Stimulated activated CD4-positive, alpha-beta T cell treated with anti-CD3 and anti-CD28 coated beads, TNF-alpha, amount 100 ng/mL, for 4 hours (primary cell): ENCODE results near the gene CDH23.

Experiments
- DNase-seq, 3 experiments: peaks; one replicate each; pipeline ENCODE4 v3.0.0-alpha.2; 2020; ENCODE audit warnings: low read depth in 3 of 3

CDH23 gene

DNA sequence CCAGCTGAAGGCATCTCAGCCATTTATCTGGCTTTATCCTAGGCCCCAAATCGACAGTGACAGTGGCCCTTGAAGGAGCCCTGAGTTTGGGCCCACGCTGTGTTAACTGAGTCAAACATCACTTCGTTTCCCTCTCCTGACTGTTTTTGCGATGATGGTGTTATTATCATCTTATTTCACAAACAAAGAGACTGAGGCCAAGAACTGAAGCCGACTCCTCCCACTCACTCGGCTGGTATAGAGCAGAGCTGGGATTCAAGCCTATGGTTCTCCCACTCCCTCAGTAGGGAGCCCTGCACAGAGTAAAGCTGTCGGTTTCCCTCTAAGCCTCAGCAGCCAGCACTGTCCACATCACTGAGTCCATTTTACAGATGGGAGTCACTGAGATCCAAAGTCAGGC, 141.0 kb downstream of the CDH23 start:
- DNase-seq, result no peak

DNA sequence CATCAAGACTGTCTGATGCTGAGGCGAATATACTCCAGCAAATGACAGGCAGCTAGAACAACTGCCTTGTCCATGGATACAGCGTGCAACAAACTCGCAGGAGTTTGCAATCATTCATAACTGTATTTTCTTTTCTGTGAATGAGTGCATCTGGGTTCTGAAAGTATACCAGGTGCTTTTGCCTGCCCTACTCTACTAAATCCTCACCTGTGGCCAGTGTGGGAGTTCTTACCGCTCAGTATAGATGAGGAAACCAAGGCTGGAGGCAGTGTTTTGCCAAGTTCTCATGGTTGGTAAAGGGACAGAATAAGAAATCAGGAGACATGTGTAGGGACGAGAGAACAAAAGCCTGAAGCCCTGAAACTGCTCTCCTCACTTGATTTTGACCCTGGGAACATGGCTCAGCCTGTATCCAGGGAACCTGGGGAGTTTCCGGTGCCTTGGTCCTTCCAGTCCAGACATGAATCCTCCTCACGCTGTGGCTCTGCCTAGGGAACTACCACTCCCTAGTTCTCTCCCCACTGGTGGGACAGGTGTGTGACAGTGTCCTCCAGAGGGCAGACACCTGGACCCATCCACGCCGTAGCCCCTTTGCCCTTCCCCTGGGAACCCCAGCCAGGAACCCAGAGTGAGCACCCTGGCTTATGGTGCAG, 142.0 kb downstream of the CDH23 start:
- DNase-seq, result no peak

DNA sequence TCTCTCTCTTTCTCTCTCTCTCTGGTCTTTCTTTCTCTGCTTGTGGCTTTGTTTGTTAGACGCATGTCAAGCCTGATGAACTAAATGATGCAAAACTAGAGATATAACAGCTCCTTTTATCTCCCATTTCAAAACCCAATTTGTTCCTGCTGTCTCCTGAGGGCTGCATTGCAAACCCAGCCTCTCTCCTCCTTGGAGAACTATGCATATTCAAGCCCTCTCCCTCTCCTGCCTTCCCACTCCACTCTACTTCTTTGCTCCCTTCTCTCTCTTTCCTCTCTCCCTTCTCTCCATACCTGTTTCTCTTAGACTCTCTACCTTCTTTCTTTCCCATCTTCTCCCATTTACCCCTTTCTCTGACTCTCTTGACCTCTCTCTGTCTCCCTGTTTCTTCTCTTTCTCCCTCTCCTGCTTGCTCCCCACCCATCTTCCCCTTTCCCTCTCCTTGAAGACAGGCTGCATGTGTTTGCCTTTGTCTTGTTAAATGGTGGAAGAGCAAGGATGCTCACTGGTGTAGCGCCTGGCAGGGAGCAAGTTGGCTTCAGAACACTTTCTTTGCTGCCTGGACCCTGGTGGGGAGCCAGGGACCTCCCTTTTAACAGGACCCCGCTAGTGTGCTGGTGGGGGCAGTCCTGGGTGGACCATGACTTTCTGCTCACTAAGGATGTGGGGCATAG, 142.9 kb downstream of the CDH23 start:
- DNase-seq, result no peak

DNA sequence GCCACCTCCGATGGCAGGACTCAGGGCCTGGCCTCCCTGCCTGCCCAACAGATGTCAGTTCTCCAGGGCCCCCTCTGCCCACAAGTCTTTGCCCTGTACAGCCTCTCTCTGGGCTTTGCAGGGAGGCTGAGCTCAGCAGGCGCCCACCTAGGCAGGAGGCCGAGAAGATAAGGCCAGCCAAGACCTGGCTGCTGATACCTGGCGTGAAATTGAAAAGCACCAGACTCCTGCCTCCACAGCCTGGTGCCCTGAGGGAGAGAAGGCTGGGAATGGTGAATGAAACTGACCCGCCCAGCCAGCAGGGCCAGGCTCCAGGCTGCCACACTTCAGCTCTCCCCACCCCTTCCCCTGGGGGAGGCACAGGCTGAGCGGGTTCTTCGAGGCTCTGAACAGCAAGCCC, 145.8 kb downstream of the CDH23 start:
- DNase-seq, result no peak

DNA sequence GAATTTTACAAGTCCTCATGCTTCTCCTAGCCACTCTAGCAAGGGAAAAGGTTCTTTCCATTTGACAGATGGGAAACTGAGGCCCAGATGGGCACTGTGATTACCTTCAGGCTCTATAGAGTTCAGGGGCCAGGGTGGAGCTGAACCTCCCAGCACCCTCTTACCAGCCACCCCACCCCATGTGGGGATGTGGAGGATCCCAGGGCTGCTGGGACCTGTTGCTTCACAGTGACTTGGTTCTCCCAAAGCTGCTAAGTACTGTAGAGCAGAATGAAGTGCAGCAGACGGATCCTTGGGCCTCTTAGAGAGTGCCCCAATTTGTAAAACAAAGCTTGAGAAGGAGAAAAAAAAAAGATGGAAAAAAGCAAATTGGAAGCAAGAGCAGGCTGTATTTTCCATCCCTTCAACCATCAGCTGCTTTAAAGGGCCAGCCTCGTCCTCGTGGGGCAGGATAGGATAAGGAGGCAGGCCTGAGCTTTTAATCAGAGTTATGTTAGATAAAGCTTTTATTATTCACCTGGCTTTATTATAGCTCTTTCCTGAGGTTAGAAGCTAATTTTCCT, 147.0 kb downstream of the CDH23 start:
- no peak for DNase-seq

DNA sequence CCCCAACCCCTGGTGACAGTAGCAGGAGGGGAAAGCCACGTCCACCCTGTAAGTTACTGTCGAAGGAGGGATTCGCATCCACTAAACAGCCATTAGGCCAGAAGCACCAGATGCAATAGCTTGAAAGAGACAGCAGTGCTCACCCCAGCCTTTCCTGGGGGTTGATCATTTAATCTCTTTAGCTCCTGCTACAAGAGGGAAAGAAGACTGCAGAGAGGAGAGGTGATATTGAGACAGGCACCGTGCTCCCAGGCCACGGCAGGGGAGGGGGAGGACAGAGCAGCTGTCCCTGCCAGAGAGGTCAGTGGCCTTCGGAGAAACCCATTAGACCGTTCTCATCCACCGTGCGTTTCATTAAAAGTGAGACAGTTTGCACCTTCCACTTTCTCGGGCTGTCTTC, 148.3 kb downstream of the CDH23 start:
- no peak for DNase-seq

DNA sequence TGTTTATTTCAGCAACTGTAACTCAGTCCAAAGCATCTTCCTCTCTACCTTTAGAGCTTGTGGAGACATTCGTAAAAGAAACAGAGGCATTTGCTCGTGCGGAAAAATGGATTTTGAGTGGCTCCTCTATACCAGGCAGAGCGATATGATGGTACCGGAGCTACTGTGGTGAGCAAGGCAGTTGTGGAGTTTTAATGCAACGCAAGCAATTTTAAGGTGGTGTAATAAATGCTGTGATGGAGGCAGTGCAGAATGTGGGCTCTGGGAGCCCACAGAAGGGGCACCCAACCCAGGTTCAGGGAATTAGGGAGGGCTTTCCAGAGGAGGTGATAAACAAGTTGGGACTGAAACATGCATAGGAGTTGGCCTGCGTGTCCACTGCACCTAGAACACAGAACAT, 149.5 kb downstream of the CDH23 start:
- DNase-seq, result no peak

DNA sequence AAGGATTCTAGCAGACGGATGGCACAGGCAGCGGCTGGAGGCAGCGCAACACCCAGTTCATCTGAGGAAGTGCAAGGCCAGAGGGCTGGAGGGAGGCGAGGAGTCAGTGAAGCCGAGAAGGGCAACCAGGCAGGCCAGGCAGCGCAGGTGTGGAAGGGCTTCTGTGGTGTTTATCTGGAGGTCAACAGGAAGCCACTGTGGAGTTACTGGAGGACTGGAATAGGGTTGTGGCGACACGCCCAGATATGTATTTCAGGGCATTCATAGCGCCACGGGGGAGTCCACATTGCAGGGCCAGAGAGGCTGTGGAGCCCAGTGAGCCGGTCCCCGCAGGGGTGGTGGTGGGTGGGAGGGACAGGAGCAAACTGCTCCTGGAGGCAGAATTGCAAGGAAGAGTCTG, 150.6 kb downstream of the CDH23 start:
- no peak for DNase-seq

DNA sequence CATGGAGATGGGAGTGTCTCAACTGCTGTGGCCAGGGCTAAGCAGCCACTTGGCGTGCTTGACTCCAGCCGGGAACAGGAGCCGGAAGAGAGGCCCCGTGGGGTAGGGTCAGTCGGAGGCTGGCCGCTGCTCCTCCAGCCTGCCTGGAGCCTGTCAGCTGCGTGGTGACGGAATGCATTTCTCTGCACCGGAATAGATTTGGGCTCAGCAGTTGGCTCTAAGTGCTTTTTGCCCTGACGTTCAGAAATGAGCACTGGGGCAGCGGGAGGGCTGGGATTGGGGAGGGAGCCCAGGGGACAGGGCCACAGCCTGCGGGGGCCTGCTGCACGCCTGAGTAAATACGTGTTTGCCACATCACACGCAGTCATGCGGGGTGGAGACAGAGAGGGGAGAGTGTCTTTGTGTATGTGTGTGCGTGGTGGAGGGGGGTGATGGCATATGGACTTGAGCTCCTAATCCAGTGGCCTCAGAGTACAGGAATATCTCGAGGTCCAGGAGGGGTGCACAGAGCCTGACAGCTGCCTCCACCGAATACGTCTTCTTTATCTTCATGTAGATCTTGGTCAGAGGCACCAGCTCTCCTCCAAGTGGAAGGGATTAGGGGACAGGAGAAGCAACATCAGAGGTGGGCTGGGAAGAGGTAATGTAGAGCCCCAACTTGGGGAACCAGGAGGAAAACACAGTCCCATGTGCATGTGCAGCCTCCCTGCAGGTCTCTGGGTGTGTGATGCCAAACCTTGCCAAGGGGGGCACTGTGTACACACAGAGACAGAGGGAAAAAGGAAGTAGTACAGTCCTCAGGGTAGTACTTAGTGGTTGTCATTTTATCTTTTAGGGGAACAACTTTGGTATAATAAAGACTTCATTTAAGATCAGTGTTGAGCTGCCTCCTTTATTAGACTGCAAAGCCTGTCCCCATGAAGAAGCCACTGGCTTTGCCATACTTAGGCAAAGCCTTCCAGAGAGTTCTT, 151.4 kb downstream of the CDH23 start:
- DNase-seq, result no peak

DNA sequence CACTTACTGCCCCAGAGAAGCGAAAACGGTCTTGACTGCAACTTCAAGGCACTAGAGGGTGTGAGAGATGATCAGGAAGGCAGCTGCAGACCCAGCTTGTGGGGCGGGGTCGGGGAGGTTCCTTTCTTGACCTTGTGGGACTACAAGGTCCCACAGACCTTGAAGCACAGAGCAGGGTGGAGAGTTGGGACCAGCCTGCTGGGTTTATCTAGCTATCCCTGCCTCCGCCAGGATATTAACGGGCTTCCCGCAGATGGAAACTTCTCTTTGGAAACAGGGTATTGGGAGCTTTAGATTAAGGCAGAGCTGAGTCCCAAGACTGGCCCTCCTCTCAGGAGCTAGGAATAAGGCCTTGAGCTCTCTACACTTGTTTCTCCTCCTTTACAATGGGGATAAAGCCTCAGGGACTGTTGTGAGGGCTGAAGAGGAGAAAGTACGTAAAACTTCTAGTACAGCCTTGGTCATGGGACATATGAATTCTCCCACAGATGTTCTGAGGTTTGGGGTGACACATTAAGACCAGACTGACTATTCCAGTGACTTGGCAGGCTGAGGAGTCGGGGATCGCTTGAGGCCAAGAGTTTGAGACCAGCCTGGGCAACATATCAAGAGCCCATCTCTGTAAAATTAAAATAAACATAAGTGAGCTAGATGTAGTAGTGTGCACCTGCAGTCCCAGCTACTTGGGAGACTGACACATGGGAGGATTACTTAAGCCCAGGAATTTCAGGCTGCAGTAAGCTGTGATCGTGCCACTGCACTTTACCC, 153.2 kb downstream of the CDH23 start:
- DNase-seq, result no peak

DNA sequence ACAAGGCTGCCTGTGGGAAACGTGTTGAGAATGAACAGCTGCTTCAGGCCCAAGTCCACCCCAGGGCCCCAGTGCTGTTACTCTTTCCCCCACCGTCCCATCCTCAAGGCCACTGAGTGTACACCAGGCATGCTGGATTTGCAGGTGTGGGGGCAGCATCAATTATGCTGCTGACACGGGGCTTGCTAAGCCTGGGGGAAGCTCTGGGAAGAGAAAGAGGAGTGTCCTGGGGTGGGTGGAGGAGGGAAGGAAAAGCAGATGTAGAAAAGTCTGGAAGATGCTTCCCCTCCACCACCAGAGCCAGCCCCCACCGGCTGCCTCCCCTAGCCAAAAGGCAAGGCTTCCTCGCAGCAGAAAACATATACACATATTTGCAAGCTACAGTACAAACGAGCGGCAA, 153.9 kb downstream of the CDH23 start:
- DNase-seq, result no peak

DNA sequence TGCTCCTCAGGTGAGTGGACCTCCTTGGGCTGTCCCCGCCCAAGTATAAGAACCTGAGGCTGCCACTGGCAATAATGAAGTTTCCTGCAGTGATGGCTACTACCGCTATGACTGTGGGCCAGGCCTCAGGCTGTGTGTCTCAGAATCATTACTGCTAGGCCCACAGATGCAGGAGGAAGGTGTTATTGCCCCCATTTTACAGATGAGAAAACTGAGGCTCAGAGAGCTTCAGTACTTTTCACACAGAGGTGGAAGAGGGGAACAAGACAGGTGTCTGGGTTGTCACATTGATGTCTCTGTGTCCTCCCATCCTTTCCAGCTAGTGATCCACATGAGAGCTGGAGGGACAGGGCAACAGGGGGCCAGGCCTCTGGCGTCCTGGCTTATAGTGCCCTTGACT, 155.2 kb downstream of the CDH23 start:
- no peak for DNase-seq

DNA sequence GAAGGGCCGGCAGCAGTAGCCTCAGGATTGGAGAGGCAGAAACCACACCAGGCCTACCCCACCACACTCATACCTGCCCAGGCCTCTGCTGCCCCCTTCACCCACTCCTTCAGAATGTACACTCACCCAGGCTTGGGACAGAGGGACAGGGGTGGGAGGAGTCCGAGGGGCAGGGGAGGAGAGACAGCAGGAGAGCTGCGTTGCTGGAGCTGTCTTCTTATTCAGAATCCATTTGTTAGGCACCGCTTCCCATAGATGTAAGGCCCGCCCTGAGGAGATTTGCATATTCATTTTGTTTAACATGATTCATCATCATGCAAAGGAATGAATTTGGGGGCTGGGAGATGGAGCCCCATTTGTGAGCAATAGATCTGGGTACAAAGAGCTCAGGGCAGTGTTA, 156.7 kb downstream of the CDH23 start:
- DNase-seq, result no peak

DNA sequence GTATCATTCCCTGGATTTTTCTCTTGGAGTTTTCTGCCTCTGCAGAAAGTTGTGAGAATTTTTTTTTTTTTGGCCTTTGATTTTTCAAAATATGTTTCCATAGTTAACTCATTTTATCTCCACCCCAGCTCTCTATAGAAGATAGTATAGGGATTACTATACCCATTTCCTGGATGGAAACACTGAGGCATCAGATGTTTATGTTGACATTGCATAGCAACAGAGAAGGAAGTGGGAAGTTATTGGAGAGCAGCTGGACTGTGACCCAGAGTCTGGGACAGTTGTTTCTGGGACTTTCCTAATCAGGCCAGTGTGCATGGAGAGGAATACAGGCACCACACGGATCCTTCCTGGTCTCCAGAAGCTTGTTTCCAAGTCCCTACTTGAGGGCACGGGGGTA, 158.0 kb downstream of the CDH23 start:
- DNase-seq, result no peak

DNA sequence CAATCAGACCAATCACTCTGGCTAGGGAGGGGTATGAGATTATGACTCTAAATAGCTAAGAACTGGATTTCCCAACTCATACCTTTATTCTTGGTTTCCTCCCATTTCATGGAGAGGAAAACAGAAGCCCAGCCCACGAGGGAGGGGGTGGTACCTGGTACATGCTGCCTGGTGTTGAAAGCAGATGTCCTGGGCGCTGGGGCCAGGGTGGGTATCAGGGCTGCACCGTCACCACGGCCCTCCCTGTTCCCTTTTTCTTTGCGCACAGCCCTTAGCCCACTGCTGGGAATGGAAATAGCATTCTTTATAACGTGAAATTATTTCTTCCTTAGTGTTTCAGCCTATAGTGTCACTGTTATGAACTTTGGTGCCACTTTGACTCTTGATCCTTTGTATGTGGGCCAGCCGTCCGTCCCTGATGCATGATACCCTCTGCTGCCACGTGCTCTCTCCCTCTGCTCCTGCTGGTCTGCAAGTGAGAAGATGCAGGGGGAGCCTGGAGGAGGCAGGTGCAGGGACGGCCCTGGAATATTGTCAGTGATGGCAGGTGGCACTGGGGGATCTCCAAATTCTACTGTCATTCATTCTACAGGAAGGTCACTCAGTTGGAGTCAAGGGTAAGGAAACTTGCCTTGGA, 158.5 kb downstream of the CDH23 start:
- DNase-seq, result no peak

DNA sequence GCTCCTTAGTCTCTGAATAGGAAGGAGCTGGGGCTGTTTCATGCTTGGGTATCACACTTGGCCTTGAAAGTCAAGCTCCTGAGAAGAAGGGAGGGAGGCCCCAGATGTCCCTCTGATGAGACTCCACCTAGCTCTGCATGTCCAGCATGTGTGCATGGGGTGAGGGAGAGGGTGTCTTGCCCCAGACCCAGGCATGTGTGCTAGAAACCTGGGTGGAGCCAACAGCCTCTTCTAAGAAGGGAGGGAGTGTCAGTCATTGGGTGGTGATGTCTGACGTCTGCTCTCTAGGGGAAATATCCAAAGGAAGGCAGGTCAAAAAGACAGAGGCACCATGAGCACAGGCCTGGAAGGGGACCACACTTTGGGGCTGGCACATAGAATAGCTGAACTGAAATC, 159.0 kb downstream of the CDH23 start:
- no peak for DNase-seq

DNA sequence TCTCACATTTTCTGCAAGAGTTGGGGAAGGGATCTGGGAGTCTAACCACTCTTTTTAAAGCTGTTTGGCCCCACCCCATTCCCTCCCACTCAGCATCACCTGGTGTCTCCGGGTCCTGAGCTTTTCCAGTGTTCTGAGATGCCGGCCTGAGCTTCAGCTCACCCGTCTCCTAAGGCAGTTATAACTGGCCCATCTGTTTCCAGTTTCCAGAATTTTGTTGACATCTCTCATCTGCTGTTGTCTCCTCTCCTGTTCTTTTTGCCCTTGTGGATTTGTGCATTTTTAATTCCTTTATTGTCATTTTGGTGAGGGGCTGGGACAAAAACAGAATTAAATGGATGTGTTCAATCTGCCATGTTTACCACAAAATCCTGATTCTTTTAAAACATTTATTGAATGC, 162.3 kb downstream of the CDH23 start:
- no peak for DNase-seq

DNA sequence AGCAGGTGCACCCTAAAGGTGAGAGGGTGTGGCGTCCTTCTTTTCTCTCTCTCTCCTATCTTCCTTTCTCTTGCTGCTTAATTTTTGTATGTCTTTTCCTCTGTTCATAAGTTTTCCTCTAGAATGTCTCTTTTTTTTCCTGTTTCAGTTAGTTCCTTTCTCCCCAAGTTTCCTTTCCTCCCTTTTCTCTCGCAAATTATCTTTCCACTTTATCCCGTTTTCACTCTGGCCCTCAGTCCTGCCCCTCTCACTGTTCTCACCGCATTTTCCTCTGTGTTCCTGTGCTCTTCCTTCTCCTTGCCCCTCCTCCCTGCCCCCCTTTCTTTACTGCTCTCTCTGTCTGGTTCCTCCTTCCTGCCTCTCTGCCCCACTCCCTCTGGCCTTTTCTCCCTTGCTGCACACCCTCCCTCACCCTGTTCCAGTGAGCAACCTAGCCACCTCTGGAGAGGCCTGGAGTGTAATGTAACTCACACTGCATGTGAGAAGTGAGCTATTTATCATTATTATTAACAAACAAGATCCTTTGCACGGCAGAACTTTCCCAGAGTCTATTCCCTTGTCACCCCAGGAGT, 164.4 kb downstream of the CDH23 start:
- no peak for DNase-seq

DNA sequence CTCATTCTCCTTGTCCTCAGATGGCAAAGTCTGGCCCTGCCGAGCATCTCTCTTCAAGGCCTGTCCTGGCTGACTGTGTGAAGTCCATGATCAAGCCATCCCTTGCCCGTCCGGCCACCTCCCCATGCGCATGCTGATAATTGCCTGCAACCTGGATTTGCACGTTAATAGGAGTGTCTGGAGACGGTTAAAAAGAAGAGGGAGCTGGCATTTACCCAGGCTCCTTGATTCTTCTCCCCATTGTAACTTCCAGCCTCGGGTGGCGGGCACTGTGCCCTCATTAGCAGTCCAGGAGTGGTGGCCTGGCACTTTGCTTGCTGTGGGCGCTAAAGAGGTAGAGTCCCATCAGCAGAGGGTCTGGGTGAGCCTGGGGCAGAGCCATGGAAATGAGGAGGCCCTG, 165.5 kb downstream of the CDH23 start:
- no peak for DNase-seq

DNA sequence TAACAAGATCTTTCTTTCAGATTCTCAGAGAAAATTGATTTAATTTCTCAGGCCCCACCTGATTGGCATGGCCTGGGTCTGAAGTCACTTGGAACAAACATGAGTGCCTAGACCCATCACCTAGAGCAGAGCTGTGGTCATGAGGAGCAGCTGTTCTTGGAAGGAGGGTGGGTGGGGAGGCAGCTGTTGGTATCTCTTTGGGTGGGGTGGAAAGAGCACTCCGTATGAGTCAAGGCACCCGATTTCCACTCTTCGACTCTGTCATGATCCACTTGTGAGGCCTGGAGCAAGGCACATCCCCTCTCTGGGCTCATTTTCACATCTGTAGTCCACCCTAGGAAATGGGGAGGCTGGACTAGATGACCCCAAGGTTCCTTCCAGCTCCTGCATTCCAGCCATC, 166.2 kb downstream of the CDH23 start:
- DNase-seq, result no peak
